Fibroblast of lung (primary cell): ENCODE results near the gene LPP. TPM values are rescaled to one million over a fixed set of nuclear protein-coding genes. Genes with fewer than 3 reads are reported as not detected.

Source experiments
- DNase-seq, 2 donors: peaks; one replicate each; pipeline versions ENCODE4 v3.0.0 to v3.0.0-alpha.2; 2010; ENCODE audit warnings: low read depth in 2 of 2
- H2AFZ ChIP-seq: 2 replicates; pipeline ENCODE4 v1.5.1; 2012; ENCODE audit warnings: low read length, control low read depth, inconsistent platforms
- H3K27ac ChIP-seq: 2 replicates; pipeline ENCODE4 v1.5.1; 2011; ENCODE audit warnings: low read length, control low read depth; ENCODE audit not compliant: insufficient read depth
- H3K27me3 ChIP-seq: 2 replicates; pipeline ENCODE4 v1.5.1; 2011; ENCODE audit warnings: mild to moderate bottlenecking, low read length; ENCODE audit not compliant: control insufficient read depth, insufficient read depth
- H3K36me3 ChIP-seq: 2 replicates; pipeline ENCODE4 v1.5.1; 2011; ENCODE audit warnings: low read length; ENCODE audit not compliant: control insufficient read depth, insufficient read depth
- H3K4me1 ChIP-seq: 2 replicates; pipeline ENCODE4 v1.5.1; 2011; ENCODE audit warnings: low read length; ENCODE audit not compliant: control insufficient read depth, insufficient read depth; ENCODE audit errors: extremely low read depth
- H3K4me2 ChIP-seq: 2 replicates; pipeline ENCODE4 v1.5.1; 2011; ENCODE audit warnings: low read length, control low read depth; ENCODE audit not compliant: insufficient read depth; ENCODE audit errors: extremely low read depth
- H3K4me3 ChIP-seq, 4 experiments: fragments of 200-600 bp in 1 of 4; sonication (generic) in 1 of 4; replicated peaks in 1 of 4; 2 replicates each; pipeline ENCODE4 v1.5.1; 2011 to 2016; ENCODE audit warnings: low read length in 4 of 4, low read depth in 3 of 4, mild to moderate bottlenecking in 3 of 4, control low read depth in 2 of 4, inconsistent platforms in 1 of 4, mixed read lengths in 1 of 4; ENCODE audit not compliant: insufficient read depth in 1 of 4; ENCODE audit errors: control extremely low read depth in 1 of 4
- H3K79me2 ChIP-seq: 2 replicates; pipeline ENCODE4 v1.5.1; 2012; ENCODE audit warnings: mild to moderate bottlenecking, low read length, inconsistent platforms; ENCODE audit not compliant: control insufficient read depth, insufficient read depth
- H3K9ac ChIP-seq: 2 replicates; pipeline ENCODE4 v1.5.1; 2011; ENCODE audit warnings: mild to moderate bottlenecking, low read length, control low read depth; ENCODE audit not compliant: insufficient read depth
- H3K9me3 ChIP-seq: 2 replicates; pipeline ENCODE4 v1.5.1; 2012; ENCODE audit warnings: low read depth, low read length; ENCODE audit not compliant: control insufficient read depth, insufficient read depth
- H4K20me1 ChIP-seq: 2 replicates; pipeline ENCODE4 v1.5.1; 2011; ENCODE audit warnings: low read length; ENCODE audit not compliant: control insufficient read depth, insufficient read depth; ENCODE audit errors: extremely low read depth
- CTCF ChIP-seq, 2 donors: IDR thresholded peaks in 1 of 2; conservative IDR thresholded peaks in 1 of 2; 1 replicate in 1 of 2; 2 replicates in 1 of 2; pipeline ENCODE4 v1.5.1; 2011 to 2012; ENCODE audit warnings: low read length in 2 of 2, control low read depth in 1 of 2, inconsistent platforms in 1 of 2, low read depth in 1 of 2, mild to moderate bottlenecking in 1 of 2
- EZH2 ChIP-seq: IDR thresholded peaks from 2 replicates; pipeline ENCODE4 v1.5.1; 2012; ENCODE audit warnings: low read length, control low read depth, mild to moderate bottlenecking; ENCODE audit errors: missing control alignments
- polyA plus RNA-seq, 2 donors: library from polyadenylated mRNA; depleted of rRNA in 1 of 2; stranded (reverse) in 1 of 2; unstranded in 1 of 2; fragments of >200 nt; gene quantifications; 2 replicates each; pipeline ENCODE4 v1.2.1, GENCODE V29; 2011 to 2012; ENCODE audit warnings: missing spikeins in 1 of 2
- total RNA-seq: library from RNA; depleted of rRNA; stranded (reverse); fragments of >200 nt; gene quantifications from 2 replicates; pipeline ENCODE4 v1.2.1, GENCODE V29; 2014

LPP gene
- total and polyA plus RNA-seq, 2 donors (not counting 1 experiment from before 2014, with no cell fraction given) = 69.0 to 124 TPM

- Histone ChIP-seq H3K9ac (no peak overlapping the region), H3K4me1 (peaks cover 12% of the 10 kb centered on the region), H4K20me1 (no peaks in the 10 kb centered on the region), H3K4me3 (no peak overlapping the region), H2AFZ (no peak overlapping the region), H3K27ac (peak overlapping the region; percentile 51), H3K79me2 (no peaks in the 10 kb centered on the region), H3K27me3 (no peaks in the 10 kb centered on the region), H3K4me2 (peak overlapping the region; percentile 41), H3K36me3 (no peaks in the 10 kb centered on the region), H3K9me3 (no peaks in the 10 kb centered on the region)
- DNase-seq = peak; percentile 91 to 93
- no peak for TF ChIP-seq CTCF (conservative IDR thresholded peaks at IDR 0.05 in 1 of 2, IDR thresholded peaks at IDR 0.05 in 1 of 2; ENCODE audit: low read depth in 1 of 2, low read length in 2 of 2)
- no peak for TF ChIP-seq EZH2
Measured at GRCh38 chr3:188712248-188712924, 558.4 kb downstream of the LPP start.

GRCh38 chr3:188712991-188713390 lies 559.0 kb downstream of the LPP start:
- peaks cover 12% of the 10 kb centered on the region for H3K4me1 ChIP-seq
- H3K4me3 ChIP-seq = no peak overlapping the region
- H3K4me2 ChIP-seq = peak overlapping the region; percentile 20
- H3K27ac ChIP-seq = no peak overlapping the region
- no peaks in the 10 kb centered on the region for H3K9me3 ChIP-seq
- H2AFZ ChIP-seq = no peak overlapping the region
- DNase-seq = no peak
- TF ChIP-seq CTCF (conservative IDR thresholded peaks at IDR 0.05 in 1 of 2, IDR thresholded peaks at IDR 0.05 in 1 of 2; ENCODE audit: low read depth in 1 of 2, low read length in 2 of 2) (no peak), EZH2 (no peak)
- H4K20me1 ChIP-seq = no peaks in the 10 kb centered on the region
- no peak overlapping the region for H3K9ac ChIP-seq
- no peaks in the 10 kb centered on the region for H3K36me3 ChIP-seq
- no peaks in the 10 kb centered on the region for H3K27me3 ChIP-seq
- H3K79me2 ChIP-seq = no peaks in the 10 kb centered on the region

- H3K9me3 ChIP-seq = no peaks in the 10 kb centered on the region
- H3K27me3 ChIP-seq = no peaks in the 10 kb centered on the region
- no peaks in the 10 kb centered on the region for H3K36me3 ChIP-seq
- TF ChIP-seq EZH2 (no peak), CTCF (conservative IDR thresholded peaks at IDR 0.05 in 1 of 2, IDR thresholded peaks at IDR 0.05 in 1 of 2; ENCODE audit: low read depth in 1 of 2, low read length in 2 of 2) (no peak)
- no peaks in the 10 kb centered on the region for H4K20me1 ChIP-seq
- H3K4me2 ChIP-seq = no peak overlapping the region
- no peaks in the 10 kb centered on the region for H3K4me1 ChIP-seq
- no peak overlapping the region for H2AFZ ChIP-seq
- no peak overlapping the region for H3K9ac ChIP-seq
- H3K79me2 ChIP-seq = no peaks in the 10 kb centered on the region
- H3K27ac ChIP-seq = no peak overlapping the region
- H3K4me3 ChIP-seq = no peak overlapping the region
- DNase-seq = no peak
Measured at GRCh38 chr3:188719545-188719944, 565.6 kb downstream of the LPP start.
